GM04503 (cell line): ENCODE results near the gene SHMT2.

Source experiments
- DNase-seq: peaks from one replicate; pipeline ENCODE4 v3.0.0-alpha.2; 2012; ENCODE audit warnings: low read depth

The SHMT2 gene

DNA sequence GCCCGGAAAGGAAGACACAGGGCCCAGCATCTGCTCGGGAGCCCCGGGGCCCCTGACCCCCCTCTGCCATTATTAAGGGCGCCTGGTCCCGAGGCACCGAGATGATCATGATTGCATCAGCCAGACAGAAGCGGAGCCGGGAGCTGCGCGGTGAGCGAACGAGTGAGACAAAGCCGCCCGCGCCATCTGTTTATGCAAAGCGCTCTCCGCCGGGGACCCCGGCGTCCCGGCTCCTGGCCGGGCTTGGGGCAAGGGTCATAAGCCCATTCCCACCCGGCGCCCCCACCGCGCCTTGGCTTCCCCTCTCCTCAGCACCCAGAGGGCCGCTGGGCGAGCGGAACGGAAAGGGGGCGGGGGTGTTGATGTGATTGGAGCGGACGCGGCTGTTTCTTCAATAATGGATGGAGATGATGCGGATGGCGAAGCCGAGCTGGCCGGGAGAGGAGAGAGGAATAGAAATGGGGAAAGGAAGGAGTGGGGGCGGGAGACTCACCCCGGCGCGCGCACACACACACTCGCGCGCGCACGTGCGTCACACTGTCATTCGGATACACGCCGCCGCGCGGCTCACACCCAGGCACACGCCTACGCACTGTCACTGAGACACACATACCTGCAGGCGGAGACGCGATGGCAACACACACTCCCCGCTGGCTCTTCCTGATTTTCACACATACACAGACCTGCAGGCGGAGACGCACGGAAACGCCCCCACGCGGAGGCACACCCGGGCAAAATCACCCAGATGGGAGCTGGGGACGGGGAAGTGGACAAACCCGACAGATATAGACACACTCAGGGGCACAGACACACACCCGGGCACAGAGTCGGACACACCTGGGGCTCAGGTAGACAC, 10.8 kb downstream of the SHMT2 start:
- no peak for DNase-seq

DNA sequence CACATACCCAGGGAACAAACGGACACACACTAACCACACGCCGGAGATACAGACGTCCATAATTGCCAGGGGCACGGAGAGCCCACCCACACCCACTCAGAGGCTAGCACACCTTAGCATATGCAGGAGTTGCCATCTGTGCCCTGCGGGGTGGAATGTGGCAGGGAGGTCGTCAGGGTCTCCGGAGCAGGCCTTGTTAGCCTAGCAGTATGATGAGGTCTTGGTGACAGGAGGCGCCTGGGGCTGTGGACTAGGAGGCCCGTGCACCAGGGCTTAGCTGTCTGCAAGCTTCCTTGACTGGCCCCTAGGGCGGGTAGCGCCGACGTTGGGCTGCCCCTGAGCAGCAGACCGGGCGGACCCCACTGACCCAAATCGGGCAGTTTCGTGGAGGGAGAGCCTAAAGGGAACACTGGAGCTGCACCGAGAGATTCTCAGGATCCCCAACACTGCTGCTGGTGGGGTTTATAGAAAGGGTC, 11.5 kb downstream of the SHMT2 start:
- DNase-seq = no peak

DNA sequence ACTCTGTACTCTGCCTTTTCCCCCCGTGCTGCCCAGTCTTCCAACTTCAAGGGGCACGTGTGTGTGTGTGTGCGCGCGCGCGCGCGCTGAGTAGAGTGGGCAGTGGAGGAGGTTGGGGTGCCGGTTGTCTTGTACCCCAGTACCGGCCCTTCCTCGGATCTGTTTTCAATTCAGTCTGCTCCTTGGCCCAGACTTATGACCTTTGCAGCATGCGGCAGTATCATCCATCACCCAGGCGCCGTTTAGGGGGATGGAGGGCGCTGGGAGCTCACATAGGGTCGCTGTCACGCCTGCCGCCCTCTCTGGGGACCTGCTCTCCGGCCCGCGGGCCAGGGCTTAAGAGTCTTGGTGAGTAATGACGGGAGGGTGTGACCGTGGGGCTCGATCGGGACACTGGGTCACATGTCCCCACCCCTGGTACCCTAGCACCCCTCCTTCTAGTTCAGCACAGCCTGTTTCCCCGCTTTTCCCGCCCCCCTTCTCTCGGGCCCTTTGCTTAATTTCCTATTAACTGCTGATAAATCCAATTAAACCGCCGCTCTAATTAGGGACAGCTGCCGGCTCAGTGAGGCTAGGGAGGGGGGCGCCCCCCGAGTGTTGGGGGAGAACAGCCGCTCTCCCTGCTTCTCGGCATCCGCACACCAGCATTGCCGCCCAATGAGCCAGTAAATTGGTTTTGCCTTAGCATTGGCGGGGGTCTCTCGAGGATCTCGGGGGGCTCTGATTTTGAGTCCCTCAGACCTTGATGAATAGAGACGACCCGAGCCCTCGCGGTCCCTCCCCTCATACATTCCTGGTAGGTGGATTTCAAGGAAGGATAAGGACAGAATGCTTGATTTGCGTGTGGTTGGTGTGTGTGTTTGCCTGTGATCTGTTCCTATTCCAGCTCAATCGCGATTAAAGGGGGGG, 12.1 kb downstream of the SHMT2 start:
- DNase-seq = no peak

DNA sequence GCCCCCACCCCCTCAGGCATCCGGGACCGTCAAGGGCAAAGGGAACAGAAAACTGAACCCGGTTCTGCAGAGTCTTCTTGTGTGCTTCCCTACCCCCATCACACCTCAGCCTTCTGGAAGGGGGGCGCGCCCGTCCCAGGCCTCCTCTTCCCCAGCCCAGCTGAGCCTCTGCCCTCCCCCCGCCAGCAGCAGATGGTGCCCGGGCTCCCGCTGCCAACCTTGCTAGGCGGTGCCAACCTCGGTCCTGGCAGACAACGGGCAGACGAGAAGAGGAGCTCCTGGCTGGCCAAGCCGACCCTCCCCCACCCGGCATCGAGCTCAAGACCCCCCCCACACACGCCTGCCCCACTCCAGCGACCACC, 12.8 kb downstream of the SHMT2 start:
- no peak for DNase-seq

DNA sequence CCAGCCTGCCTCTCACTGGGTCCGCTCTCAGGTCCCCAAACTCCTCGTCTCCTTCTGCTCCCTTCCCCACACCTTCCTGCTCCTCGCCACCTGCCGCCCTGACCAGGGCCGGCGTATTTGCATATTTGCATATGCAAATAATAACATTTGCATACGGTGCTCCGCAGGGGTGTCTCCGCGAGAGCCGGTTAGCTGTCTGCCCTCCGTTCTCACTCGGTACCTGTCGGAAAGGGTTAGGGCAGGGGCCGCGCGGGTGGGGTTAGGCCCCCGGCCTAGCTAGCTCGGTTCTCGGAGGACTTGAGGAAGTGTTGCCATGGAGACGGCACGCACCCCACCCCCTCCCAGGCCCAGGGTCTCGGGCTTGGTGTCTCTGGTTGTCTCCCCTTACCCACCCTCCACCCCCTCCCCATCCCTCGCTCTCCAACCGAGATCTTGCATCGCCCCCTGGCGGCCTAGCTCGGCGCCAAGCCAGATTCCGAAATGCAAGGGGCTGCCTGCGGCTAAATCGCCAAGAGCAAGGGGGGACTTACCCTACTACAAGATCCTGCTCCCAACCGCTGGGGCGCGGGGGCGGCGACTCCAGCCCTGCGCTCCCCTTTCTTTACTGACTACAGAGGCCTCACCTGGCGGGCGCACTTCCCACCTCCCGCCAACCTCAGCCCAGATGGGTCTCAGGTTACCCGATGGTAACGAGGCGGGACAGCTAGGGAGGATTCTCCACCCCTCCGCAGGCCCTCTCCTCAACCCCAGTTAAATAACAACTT, 13.4 kb downstream of the SHMT2 start:
- no peak for DNase-seq

DNA sequence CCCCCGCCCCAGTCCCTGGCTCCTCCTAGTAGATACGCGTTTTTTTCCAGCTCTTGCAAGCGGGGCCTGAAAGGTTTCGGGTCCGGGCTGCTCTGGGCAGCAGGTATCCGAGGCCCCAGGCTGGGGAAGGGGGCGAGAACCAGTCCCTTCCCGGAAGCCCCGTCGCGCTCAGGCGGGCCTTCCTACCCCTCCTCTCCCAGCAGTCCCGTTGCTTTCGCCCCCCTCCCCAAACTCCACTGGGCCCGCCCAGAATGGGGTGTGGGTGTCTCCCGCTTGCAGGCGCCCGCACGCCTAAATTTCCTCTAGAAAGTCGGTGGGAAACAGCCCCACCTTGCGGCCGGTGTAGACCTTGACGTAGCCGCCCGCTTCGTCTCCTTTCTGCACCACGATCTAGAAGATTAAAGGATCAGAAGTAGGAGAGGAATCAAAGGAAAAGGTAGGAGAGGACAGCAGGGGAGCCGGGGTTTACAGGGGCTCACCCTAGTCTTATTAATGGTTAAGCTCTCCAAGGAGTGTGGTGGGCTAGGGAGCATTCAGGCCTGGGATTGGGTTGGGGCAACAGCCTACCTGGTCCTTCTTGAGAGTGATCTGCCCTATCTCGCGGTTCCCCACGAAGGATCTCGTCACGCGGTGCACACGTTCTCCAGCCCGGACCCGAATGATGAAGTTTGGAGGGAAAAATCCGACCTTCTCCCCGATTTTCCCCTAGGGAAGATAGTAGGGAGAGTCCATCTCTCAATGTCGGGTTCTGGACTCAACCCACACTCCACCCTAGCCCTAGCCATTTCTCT, 14.2 kb downstream of the SHMT2 start:
- DNase-seq = no peak

DNA sequence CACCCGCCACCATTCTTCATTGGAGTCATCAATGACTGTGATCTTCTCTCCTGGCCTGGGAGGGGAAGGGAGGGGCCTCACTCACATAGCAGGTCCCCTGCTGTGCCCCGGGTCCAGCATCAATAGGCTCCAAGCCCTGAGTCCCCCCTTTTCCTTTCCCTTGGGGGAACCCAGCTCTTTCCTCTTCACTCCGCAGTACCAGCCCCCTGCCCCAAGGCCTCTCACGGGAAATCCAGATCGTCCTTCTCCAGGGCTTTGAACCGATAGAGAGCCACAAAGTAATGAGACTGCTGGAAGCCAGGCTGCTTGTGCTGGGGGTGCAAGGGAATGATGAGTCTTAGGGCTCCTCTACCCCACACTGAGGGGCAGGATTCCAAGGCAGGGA, 14.8 kb downstream of the SHMT2 start:
- DNase-seq = no peak

DNA sequence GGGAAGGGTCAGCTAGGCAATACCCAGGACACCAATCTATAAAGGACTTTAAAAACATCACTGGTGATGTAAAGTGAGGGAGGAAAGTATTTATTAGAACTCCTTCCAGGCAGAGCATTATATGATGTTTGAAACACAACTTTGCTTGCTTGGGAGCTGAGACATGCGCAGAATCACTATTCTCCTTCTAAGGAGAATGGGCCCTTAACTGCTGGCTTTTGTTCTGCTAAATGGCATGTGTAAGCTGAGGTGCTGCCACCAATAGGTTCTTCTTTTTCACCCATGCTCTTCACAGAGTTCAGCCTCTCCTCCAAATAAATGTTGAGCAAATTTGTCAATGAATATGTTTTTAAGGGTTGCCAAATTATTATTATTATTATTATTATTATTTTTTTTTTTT, 17.5 kb downstream of the SHMT2 start:
- no peak for DNase-seq

DNA sequence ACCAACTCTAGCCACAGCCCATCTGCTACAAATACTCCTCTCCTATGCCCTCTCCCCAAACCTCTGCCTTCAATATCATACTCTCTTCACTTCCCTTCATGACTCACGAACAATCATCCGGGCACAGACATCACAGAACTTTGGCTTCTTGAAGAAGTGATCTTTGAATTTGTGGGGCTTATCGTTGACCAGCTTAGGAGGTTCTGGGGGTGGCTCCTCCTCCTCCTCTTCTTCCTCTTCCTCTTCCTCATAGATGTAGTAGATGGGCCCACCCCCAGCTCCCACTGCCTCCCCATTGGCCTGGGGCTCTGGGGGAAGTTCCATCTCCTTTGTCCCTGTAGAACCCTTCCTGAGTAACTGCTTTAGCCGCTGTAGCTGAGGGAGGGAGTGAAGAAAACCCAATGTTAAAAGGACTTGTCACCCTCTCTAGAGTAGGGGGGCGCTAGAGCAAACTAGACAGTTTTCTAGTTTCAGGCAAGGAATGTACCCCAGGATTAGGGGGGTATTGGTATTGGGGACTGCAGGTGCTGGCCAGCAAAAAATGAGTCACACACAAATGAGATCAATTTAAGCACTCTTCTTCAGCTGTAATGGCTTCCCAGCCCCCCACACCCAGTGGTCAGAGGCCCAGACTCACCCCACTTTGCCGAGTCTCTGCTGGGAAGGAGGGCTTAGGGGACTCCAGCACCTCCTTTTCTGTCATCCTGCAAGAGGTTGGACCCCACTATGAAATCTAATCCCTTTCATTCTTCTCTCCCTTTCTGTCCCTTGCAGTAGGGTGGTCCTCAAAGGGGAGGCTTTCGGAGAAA, 19.6 kb downstream of the SHMT2 start:
- no peak for DNase-seq

DNA sequence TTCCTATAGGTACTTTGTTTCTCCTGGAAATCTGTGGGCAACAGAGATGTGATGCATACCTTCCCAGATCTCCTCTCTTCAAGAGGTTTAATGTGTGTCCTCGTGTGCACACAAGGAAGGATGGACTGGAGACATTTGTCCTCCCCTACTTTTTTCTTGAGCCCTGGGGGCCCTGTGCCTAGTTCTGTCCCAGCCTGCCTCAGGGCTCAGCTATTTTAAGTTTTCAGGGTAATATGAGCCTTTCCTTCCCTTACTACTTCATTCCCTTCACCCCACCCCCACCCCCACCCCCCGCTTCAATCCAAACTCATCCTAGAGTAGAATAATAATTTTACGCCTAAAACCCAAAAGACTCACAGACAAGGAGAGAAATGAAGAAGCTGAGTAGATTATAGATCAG, 21.0 kb downstream of the SHMT2 start:
- no peak for DNase-seq

DNA sequence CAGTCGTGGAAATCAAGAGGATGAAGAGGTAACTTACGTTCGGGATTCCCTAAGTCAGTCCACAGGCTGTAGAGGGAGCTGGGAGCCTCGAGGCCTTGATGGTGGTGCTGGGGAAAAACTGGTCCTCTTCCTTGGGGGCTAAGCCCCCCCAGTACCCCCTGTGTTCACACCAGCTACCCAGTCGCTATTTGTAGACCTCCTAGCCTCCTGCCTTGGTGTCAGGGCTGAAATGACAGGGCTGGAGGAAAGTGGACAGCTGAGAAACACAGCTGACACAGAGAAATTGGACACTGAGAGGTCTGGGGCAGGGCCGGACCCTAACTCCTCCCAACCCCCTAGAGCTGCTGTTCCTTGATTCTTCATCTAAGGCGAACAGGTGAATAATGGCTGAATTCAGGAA, 21.4 kb downstream of the SHMT2 start, which contains the start of gene STAC3:
Gene STAC3 (minus strand): TSS at position 232 of the 400 bp plus-strand sequence. CDS start 1,551 bp downstream, outside the sequence.
- DNase-seq = no peak

DNA sequence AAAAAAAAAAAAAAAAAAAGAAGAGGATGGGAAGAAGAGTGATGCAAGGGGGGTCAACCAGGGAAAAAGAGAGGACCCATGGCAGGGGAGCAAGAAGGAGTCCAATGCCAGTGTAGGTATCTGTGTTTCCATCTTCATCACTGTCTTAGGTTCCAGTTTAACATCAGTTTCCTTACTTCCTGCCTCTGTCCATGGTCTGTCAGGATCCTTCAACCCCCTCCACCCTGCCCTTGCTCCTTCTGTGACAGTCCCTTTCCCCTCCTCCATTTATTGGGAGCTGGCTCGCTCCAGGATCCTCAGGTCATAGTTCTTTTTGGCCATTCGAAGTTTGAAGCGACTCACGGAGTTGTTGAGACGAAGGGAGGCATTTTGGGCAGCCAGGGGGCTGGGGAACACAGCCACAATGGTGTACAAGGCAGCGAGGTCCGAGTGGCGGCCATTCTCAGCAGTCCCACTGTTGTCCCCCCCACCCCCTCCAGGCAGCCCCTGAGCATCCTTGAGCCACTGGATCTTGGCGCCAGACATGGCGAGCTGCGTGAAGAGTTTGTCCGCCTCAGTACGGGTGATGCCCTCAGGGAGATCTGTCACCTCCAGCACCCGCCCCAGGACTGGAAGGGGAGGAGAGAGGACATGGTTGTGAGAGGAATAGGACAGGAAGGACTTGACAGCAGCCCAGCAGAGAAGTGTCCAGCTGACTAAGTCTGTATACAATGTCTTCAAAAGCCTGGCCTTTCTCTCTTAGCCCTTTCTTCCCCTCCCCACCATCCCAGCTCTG, 25.2 kb downstream of the SHMT2 start:
- no peak for DNase-seq

DNA sequence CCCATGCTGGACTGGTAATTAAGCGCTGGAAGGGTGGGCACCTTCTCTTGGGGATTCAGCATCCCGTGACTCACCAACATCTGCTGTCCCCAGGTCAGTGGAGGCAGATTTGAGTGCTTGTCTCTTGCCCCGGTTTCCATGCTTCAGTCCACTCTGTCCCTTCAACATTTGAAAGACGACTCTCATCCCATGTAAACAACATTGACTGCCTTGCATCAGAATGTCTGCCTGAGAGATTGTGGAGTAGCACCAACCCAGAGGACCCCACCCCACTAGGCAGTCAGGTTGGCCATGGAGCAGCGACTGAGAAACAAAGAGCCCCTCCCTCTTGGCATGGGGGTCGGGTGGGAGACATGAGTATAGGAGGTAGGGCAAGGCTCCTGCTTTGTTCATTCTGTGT, 26.4 kb downstream of the SHMT2 start:
- no peak for DNase-seq

DNA sequence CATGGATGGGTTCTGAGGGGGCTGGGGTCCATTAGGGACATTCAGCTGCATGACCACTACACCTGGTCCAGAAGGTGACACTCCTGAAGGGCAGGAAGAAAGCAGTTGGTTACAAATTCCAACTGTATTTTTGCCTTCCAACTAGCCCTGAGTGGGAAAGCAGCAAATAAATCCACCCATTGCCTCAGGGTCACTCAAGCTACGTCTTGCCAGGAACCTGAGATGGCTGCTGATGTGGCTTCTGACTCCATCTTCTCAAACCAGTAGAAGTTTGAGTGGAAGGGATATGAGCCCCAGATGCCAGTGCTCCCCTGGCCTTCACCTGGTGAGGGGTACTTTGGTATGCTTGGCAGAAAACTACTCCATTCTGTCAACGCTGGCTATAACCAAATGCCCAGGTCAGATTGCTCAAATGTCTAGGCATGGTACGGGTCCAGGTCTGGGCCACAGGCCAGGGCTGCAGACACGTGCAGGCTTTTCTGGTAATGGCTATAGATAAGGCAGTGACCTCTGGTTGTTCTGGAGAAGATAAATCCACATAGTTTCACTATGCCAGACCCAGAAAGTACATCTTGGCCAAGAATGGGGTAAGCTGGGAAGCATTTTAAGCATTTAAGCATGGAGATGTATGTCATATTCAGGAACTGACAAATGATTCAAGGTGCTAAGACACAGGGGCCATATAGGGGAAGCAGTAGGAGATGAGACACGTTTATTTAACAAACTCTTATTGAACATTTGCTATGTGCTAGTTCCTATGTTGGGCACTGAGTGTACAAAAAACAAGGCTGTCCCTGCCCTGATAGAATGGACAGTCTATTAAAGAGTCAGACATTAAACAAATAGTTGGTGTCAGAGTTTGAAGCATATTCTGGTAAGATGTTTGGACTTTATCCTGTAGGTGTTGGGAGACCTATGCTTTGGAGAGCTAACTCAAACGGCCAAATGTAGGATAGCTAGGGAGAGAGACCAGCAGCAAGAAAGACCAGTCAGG, 29.8 kb downstream of the SHMT2 start:
- no peak for DNase-seq

DNA sequence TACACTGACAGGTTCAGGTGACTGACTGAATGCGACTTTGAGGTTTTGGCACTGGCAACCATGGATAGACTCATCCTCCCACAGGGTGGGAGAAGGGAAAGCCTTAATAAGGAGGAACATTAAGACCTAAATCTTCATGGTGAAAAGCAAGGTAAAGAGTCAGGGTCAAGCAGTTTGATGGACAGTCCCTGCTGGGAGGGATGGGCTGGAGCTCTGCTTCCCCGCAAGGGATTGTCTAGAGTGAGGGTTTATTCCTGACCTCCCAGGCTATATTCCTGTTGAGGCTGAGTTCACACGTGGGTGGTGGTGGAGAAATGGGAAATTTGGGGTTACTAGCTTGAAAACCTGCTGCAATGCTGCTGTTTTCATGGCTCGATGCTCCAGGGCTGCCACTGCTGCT, 30.9 kb downstream of the SHMT2 start:
- DNase-seq = no peak

DNA sequence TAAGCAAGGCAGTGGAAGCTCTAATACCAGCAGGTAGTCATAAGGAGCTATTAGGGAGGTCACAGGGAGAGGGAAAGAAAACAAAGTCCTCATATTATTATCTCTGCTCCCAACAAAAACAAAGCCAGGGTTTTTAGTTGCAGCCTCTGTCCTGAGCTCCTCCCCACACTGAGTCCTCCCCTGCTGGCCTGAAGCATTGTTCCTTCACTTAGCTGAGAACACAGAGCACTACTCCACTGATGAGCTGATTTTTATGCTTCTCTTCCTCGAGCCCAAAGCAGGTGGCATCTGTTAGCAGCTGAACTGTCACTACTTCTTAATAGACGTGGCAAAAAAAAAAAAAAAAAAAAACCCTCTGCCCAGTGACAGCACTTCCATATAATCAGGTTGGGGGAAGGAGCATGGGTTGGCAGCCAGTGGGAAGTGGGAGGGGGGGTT, 31.9 kb downstream of the SHMT2 start:
- no peak for DNase-seq

DNA sequence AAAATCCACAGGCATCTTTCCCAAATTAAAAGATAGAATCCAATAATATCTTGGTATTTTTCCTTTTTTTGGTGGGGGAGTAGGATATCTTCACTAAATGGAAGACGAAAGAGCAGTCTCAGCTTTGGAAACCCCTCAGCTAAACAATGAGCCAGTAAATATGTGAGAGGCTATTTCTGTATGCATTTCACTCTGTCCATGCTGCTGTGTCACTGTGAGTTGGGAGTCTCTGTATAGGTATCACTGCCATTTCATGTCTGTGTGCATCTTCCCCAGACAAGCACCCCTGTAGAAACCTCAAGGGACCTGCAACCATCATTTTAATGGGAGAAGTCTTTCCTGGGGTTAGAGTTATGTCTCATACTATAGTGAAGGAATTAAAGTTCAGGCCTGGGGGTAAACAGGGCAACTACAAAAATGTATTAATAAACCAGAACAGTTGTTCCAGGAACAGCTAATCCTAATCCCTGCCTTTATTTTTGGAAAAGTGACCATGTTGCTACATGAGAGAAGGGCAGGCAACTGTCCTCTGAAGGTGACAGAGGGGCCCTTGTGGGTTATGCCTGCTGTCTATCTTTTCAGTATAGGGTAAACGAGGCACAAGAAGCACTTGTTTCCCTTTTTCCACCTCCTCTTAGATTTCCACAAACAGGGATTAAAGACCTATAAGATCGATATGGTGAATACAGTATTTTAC, 32.8 kb downstream of the SHMT2 start:
- no peak for DNase-seq

DNA sequence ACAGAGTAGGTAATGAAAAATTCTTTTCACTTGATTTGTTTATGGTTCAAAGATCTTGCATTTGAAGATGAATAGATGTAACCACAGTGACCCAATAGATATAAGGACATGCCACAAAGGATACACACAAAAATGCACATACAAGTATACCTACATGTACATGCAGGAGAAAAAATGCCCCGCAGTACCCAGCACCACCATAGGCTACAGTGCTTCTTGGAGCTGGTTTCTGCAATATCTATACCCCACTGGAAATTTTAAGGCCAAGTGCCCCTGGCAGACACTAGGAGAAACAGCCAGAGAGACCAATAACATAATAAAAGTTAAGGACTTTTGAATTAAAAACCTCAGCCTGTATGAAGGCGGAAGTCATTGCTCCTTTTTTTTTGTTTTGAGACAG, 33.6 kb downstream of the SHMT2 start:
- DNase-seq = no peak
